Neural cell (in vitro differentiated cells): ENCODE results near the gene ADAP2. TPM values are rescaled to one million over a fixed set of nuclear protein-coding genes. Genes with fewer than 3 reads are reported as not detected.

Source experiments
- H2AFZ ChIP-seq: fragments of 200-600, 300-800 bp; sonication (generic), shearing (Covaris generic); 2 replicates; pipeline ENCODE4 v1.6.0; 2014; ENCODE audit warnings: low read depth, mild to moderate bottlenecking, antibody characterized with exemption, low read length, moderate library complexity
- H3F3A ChIP-seq: fragments of 200-600 bp; shearing (Covaris generic); 2 replicates; pipeline ENCODE4 v1.6.1; 2016; ENCODE audit warnings: mild to moderate bottlenecking, moderate library complexity, mixed read lengths, antibody characterized with exemption, low read length; ENCODE audit not compliant: insufficient read depth, poor library complexity, severe bottlenecking
- H3K27ac ChIP-seq: fragments of 200-600, 300-800 bp; sonication (generic), shearing (Covaris generic); 2 replicates; pipeline ENCODE4 v1.5.1; 2014; ENCODE audit warnings: mild to moderate bottlenecking, low read length, moderate library complexity
- H3K27me3 ChIP-seq: fragments of 300-800, 200-600 bp; sonication (generic), shearing (Covaris generic); 2 replicates; pipeline ENCODE4 v1.6.0; 2014; ENCODE audit warnings: mild to moderate bottlenecking, low read depth, low read length, moderate library complexity; ENCODE audit not compliant: insufficient read depth
- H3K36me3 ChIP-seq: fragments of 300-800, 200-600 bp; sonication (generic), shearing (Covaris generic); 2 replicates; pipeline ENCODE4 v1.5.1; 2014; ENCODE audit warnings: mild to moderate bottlenecking, antibody characterized with exemption, low read length, moderate library complexity; ENCODE audit not compliant: insufficient read depth
- H3K4me2 ChIP-seq: fragments of 300-800, 200-600 bp; sonication (generic), shearing (Covaris generic); 2 replicates; pipeline ENCODE4 v1.6.0; 2014; ENCODE audit warnings: mild to moderate bottlenecking, low read length
- H3K4me3 ChIP-seq: fragments of 300-800, 200-600 bp; sonication (generic), shearing (Covaris generic); 2 replicates; pipeline ENCODE4 v1.5.1; 2014; ENCODE audit warnings: mild to moderate bottlenecking, low read length, moderate library complexity
- H3K79me2 ChIP-seq: fragments of 200-600 bp; shearing (Covaris generic); replicated peaks from 2 replicates; pipeline ENCODE4 v1.6.0; 2014; ENCODE audit warnings: mild to moderate bottlenecking, low read length, moderate library complexity; ENCODE audit not compliant: insufficient read depth
- H3K9ac ChIP-seq: fragments of 300-800, 200-600 bp; sonication (generic), shearing (Covaris generic); 2 replicates; pipeline ENCODE4 v1.6.1; 2016; ENCODE audit warnings: mild to moderate bottlenecking, low read length, mixed read lengths
- H3K9me2 ChIP-seq: fragments of 200-600 bp; shearing (Covaris generic); 2 replicates; pipeline ENCODE4 v1.6.1; 2016; ENCODE audit warnings: mild to moderate bottlenecking, low read length, mixed read lengths; ENCODE audit not compliant: insufficient read depth
- H3K9me3 ChIP-seq: fragments of 200-600, 300-800 bp; sonication (generic), shearing (Covaris generic); 2 replicates; pipeline ENCODE4 v1.6.1; 2016; ENCODE audit warnings: mild to moderate bottlenecking, mixed run types, low read length, moderate library complexity, mixed read lengths
- H4K20me1 ChIP-seq: fragments of 200-600 bp; shearing (Covaris generic); 2 replicates; pipeline ENCODE4 v1.6.1; 2016; ENCODE audit warnings: mild to moderate bottlenecking, mixed run types; ENCODE audit not compliant: insufficient read depth
- EP300 ChIP-seq: fragments of 450-650 bp; conservative IDR thresholded peaks from 2 replicates; pipeline ENCODE4 v1.6.1; 2014; ENCODE audit warnings: antibody characterized with exemption, mild to moderate bottlenecking, moderate library complexity; ENCODE audit not compliant: poor library complexity, severe bottlenecking
- EZH2 ChIP-seq: fragments of 200-600, 300-800 bp; shearing (Covaris generic), sonication (generic); IDR thresholded peaks from 2 replicates; pipeline ENCODE4 v1.6.1; 2014; ENCODE audit warnings: antibody characterized with exemption, low read length, borderline replicate concordance, mild to moderate bottlenecking; ENCODE audit not compliant: insufficient read depth, poor library complexity, severe bottlenecking
- MXI1 ChIP-seq: fragments of 450-650 bp; conservative IDR thresholded peaks from 2 replicates; pipeline ENCODE4 v1.6.1; 2014; ENCODE audit warnings: antibody characterized with exemption, mild to moderate bottlenecking; ENCODE audit not compliant: poor library complexity, severe bottlenecking
- POLR2AphosphoS5 ChIP-seq: IDR thresholded peaks from 2 replicates; pipeline ENCODE4 v1.6.1; 2012
- RAD21 ChIP-seq: fragments of 450-650 bp; conservative IDR thresholded peaks from 2 replicates; pipeline ENCODE4 v1.6.1; 2014; ENCODE audit warnings: antibody characterized with exemption, mild to moderate bottlenecking, moderate library complexity
- SMC3 ChIP-seq: fragments of 450-650 bp; conservative IDR thresholded peaks from 2 replicates; pipeline ENCODE4 v1.6.1; 2014; ENCODE audit warnings: antibody characterized with exemption, mild to moderate bottlenecking, moderate library complexity; ENCODE audit not compliant: poor library complexity
- TAF1 ChIP-seq: IDR thresholded peaks from 2 replicates; pipeline ENCODE4 v1.6.1; 2012; ENCODE audit warnings: low read depth
- polyA plus RNA-seq: library from polyadenylated mRNA; depleted of rRNA; stranded (reverse); fragments of >200 nt; gene quantifications from 2 replicates; pipeline ENCODE4 v1.2.3, GENCODE V29; 2014
- TF ChIP-seq, protein P1 (sequence below): IDR thresholded peaks from 2 replicates; pipeline ENCODE4 v1.6.1; 2012; ENCODE audit warnings: borderline replicate concordance
- TF ChIP-seq, protein P2 (sequence below): fragments of 450-650 bp; IDR thresholded peaks from 2 replicates; pipeline ENCODE4 v1.5.1; 2014; ENCODE audit warnings: antibody characterized with exemption, mild to moderate bottlenecking, moderate library complexity; ENCODE audit not compliant: poor library complexity, severe bottlenecking

The ADAP2 gene
- polyA plus RNA-seq, 1 donor from 2014 or later: 0.92 TPM

DNA sequence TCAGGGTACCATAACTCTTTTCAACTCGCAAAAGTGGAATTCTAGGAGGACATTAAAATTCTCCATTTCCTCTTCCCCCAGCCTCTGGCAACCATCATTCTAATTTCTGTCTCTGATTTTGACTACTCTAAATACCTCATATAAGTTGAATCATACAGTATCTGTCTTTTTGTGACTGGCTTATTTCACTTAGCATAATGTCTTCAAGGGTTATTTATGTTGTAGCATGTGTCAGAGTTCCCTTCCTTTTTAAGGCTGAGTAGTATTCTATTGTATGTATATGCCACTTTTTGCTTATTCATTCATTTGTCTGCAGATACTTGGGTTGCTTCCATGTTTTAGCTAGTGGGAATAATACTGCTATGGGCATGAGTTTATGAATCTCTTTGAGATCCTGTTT lies 61.1 kb downstream of the ADAP2 start:
- H3K36me3 ChIP-seq: no peaks in the 10 kb centered on the region
- H4K20me1 ChIP-seq: no peaks in the 10 kb centered on the region
- H3K9me2 ChIP-seq: no peaks in the 10 kb centered on the region
- no peak overlapping the region for H3K4me3 ChIP-seq
- no peak overlapping the region for H3K27ac ChIP-seq
- TF ChIP-seq EZH2 (no peak), EP300 (no peak), RAD21 (no peak), SMC3 (no peak), MXI1 (no peak), POLR2AphosphoS5 (no peak), TAF1 (no peak)
- TF ChIP-seq, protein P1, sequence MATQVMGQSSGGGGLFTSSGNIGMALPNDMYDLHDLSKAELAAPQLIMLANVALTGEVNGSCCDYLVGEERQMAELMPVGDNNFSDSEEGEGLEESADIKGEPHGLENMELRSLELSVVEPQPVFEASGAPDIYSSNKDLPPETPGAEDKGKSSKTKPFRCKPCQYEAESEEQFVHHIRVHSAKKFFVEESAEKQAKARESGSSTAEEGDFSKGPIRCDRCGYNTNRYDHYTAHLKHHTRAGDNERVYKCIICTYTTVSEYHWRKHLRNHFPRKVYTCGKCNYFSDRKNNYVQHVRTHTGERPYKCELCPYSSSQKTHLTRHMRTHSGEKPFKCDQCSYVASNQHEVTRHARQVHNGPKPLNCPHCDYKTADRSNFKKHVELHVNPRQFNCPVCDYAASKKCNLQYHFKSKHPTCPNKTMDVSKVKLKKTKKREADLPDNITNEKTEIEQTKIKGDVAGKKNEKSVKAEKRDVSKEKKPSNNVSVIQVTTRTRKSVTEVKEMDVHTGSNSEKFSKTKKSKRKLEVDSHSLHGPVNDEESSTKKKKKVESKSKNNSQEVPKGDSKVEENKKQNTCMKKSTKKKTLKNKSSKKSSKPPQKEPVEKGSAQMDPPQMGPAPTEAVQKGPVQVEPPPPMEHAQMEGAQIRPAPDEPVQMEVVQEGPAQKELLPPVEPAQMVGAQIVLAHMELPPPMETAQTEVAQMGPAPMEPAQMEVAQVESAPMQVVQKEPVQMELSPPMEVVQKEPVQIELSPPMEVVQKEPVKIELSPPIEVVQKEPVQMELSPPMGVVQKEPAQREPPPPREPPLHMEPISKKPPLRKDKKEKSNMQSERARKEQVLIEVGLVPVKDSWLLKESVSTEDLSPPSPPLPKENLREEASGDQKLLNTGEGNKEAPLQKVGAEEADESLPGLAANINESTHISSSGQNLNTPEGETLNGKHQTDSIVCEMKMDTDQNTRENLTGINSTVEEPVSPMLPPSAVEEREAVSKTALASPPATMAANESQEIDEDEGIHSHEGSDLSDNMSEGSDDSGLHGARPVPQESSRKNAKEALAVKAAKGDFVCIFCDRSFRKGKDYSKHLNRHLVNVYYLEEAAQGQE: no peak
- TF ChIP-seq, protein P2, sequence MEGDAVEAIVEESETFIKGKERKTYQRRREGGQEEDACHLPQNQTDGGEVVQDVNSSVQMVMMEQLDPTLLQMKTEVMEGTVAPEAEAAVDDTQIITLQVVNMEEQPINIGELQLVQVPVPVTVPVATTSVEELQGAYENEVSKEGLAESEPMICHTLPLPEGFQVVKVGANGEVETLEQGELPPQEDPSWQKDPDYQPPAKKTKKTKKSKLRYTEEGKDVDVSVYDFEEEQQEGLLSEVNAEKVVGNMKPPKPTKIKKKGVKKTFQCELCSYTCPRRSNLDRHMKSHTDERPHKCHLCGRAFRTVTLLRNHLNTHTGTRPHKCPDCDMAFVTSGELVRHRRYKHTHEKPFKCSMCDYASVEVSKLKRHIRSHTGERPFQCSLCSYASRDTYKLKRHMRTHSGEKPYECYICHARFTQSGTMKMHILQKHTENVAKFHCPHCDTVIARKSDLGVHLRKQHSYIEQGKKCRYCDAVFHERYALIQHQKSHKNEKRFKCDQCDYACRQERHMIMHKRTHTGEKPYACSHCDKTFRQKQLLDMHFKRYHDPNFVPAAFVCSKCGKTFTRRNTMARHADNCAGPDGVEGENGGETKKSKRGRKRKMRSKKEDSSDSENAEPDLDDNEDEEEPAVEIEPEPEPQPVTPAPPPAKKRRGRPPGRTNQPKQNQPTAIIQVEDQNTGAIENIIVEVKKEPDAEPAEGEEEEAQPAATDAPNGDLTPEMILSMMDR: no peak
- H2AFZ ChIP-seq: no peak overlapping the region
- no peak overlapping the region for H3K9ac ChIP-seq
- H3K9me3 ChIP-seq: no peaks in the 10 kb centered on the region
- H3K27me3 ChIP-seq: no peaks in the 10 kb centered on the region
- H3K4me2 ChIP-seq: no peak overlapping the region
- no peaks in the 10 kb centered on the region for H3K79me2 ChIP-seq
- no peaks in the 10 kb centered on the region for H3F3A ChIP-seq

DNA sequence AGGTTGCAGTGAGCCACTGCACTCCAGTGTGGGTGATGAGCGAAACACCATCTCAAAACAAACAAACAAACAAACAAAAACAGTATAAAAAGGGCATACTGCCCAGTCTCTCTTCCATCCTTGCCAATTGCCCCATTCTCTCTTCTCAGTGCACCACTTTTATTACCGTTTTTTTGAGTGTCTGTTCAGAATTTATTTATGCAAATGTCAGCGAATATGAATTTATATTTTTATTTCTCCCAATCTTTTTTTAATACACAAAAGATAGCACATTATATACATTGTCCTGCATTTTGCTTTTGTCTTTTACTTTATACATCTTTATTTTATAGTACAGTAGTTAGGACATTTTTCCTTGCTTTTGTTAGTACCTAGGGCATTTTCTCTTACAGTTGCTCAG lies 68.7 kb downstream of the ADAP2 start:
- Histone ChIP-seq H3K4me3 (no peak overlapping the region), H3K36me3 (no peaks in the 10 kb centered on the region), H3K27me3 (no peaks in the 10 kb centered on the region), H3K9ac (no peak overlapping the region), H3K4me2 (no peak overlapping the region), H3K9me3 (no peaks in the 10 kb centered on the region), H4K20me1 (no peaks in the 10 kb centered on the region), H3F3A (no peaks in the 10 kb centered on the region), H3K27ac (no peak overlapping the region), H3K79me2 (no peaks in the 10 kb centered on the region), H3K9me2 (no peaks in the 10 kb centered on the region), H2AFZ (no peak overlapping the region)
- TF ChIP-seq, protein P1: no peak
- TF ChIP-seq SMC3 (no peak), EZH2 (no peak), POLR2AphosphoS5 (no peak), TAF1 (no peak), MXI1 (no peak), RAD21 (no peak), EP300 (no peak)
- TF ChIP-seq, protein P2: no peak
